Cardiac muscle cell (in vitro differentiated cells and primary cell): Measurements from ENCODE around the gene ARHGAP26. TPM values are rescaled to one million over a fixed set of nuclear protein-coding genes. Genes with fewer than 3 reads are reported as not detected.

ENCODE experiments used
- DNase-seq, 2 donors: peaks; one replicate each; pipeline versions ENCODE4 v3.0.0 to v3.0.0-alpha.2; 2010 to 2017; ENCODE audit warnings: low read depth in 1 of 2, low spot score in 1 of 2
- H3K27ac ChIP-seq: fragments of 200-600 bp; sonication (generic); 2 replicates; pipeline ENCODE4 v1.5.1; 2016
- H3K27me3 ChIP-seq: fragments of 200-600 bp; sonication (generic); 2 replicates; pipeline ENCODE4 v1.6.0; 2016; ENCODE audit warnings: control low read depth
- H3K36me3 ChIP-seq: fragments of 200-600 bp; sonication (generic); 2 replicates; pipeline ENCODE4 v1.5.1; 2016; ENCODE audit warnings: control low read depth
- H3K4me1 ChIP-seq: fragments of 200-600 bp; sonication (generic); 2 replicates; pipeline ENCODE4 v1.8.1; 2017; ENCODE audit warnings: low read depth, mild to moderate bottlenecking, mixed run types
- H3K4me3 ChIP-seq: fragments of 200-600 bp; sonication (generic); 2 replicates; pipeline ENCODE4 v1.5.1; 2016; ENCODE audit warnings: mild to moderate bottlenecking
- H3K9me3 ChIP-seq: fragments of 200-600 bp; sonication (generic); 2 replicates; pipeline ENCODE4 v1.5.1; 2017; ENCODE audit warnings: low read depth, mild to moderate bottlenecking, control low read depth
- polyA plus RNA-seq: library from polyadenylated mRNA; unstranded; fragments of >200 nt; fragmentation: Nextera tagmentation; extraction: Ambion mirVana; gene quantifications from 2 replicates; pipeline ENCODE4 v1.2.1, GENCODE V29; 2016
- total RNA-seq: library from RNA; depleted of rRNA; stranded (reverse); fragments of >200 nt; gene quantifications from 2 replicates; pipeline ENCODE4 v1.2.3, GENCODE V29; 2016
- TF ChIP-seq, protein P1 (sequence below): IDR thresholded peaks from 2 replicates; pipeline ENCODE4 v1.5.1; 2012; ENCODE audit warnings: low read depth, mild to moderate bottlenecking, low read length

ARHGAP26 gene
- total and polyA plus RNA-seq, 2 experiments from 2014 or later = 12.7 to 16.2 TPM

DNA sequence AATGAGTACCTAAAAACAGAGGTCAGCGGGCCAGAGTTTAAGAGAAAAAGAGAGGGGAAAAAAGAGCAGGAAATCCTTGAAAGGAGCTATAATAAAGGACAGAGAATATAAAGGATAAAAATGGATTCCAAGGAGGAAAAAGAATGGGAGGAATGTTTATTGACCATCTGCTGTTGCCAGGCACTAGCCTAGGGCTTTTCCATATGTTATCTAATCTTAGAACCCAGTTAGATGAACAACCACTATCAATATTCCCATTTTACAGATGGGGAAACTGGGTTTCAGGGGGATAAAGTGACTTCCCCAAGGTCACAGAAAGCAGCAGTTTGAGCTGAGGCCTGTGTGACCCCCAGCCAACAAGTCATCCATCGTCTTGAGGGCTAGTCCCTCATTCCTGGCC, 400.8 kb downstream of the ARHGAP26 start:
- no peak overlapping the region for H3K27ac ChIP-seq

DNA sequence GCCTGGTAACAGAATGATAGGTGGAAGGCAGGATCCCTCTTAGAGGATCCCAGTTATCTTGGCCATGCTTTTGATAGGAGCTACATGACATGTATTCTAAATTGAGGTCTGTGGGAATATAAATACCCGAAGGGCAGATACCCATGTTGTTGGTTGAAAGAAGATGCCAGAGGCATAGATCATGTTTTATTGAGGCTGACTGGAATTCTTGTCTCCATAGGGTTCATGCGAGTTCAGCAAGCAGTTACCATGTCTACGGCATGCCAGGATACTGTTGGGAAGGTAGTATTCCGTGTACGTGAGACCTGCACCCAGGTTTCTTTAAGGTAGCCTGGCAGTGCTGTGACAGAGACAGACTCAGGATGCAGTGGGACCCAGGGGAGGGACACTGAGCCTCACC, 402.6 kb downstream of the ARHGAP26 start:
- Histone ChIP-seq H3K9me3 (no peaks in the 10 kb centered on the region), H3K36me3 (no peaks in the 10 kb centered on the region), H3K4me1 (peaks cover 35% of the 10 kb centered on the region), H3K4me3 (no peak overlapping the region), H3K27ac (no peak overlapping the region), H3K27me3 (no peaks in the 10 kb centered on the region)
- no peak for DNase-seq
- TF ChIP-seq, protein P1, sequence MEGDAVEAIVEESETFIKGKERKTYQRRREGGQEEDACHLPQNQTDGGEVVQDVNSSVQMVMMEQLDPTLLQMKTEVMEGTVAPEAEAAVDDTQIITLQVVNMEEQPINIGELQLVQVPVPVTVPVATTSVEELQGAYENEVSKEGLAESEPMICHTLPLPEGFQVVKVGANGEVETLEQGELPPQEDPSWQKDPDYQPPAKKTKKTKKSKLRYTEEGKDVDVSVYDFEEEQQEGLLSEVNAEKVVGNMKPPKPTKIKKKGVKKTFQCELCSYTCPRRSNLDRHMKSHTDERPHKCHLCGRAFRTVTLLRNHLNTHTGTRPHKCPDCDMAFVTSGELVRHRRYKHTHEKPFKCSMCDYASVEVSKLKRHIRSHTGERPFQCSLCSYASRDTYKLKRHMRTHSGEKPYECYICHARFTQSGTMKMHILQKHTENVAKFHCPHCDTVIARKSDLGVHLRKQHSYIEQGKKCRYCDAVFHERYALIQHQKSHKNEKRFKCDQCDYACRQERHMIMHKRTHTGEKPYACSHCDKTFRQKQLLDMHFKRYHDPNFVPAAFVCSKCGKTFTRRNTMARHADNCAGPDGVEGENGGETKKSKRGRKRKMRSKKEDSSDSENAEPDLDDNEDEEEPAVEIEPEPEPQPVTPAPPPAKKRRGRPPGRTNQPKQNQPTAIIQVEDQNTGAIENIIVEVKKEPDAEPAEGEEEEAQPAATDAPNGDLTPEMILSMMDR = no peak

More for the DNA sequence above, 400.8 kb downstream of the ARHGAP26 start:
- no peak for DNase-seq
- Histone ChIP-seq H3K4me3 (no peak overlapping the region), H3K27me3 (no peaks in the 10 kb centered on the region), H3K36me3 (no peaks in the 10 kb centered on the region), H3K9me3 (no peaks in the 10 kb centered on the region), H3K4me1 (peaks cover 21% of the 10 kb centered on the region)
- TF ChIP-seq, protein P1 = no peak

DNA sequence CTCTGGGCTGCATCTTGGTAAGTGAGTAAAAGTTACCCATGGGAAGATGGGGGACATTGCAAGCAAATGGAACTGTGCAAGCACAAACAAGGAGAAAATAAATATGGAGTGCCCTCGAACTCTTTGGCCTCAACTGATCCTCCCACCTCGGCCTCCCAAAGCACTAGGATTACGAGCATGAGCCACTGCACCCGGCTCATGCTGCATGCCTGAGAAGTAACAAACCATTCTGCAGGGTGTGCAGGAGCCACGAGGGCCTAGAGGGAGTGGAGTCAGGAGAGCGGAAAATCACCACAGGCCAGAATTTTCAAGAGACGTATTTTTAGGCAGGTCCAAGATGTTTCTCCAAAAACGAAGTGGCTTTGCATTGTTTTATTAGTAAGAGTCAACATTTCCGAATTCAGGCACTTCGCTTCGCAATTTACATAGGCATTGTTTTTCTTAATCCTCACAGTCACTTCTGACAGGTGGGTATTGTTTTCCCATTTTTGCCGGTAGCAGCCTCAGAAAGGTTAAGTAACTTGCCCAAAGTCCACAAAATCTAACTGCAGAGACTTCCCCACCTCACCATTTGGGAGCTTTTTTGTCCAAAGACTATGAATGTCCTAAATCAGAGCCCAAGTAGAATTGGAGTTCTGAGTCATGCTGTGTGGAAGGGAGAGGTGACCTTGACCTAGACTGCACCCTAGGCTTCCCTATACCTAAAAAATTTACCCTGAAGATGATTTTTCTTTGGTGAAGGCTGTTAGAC, 403.1 kb downstream of the ARHGAP26 start:
- peaks cover 35% of the 10 kb centered on the region for H3K4me1 ChIP-seq
- H3K27me3 ChIP-seq = no peaks in the 10 kb centered on the region
- DNase-seq = no peak
- H3K9me3 ChIP-seq = no peaks in the 10 kb centered on the region
- no peak overlapping the region for H3K27ac ChIP-seq
- TF ChIP-seq, protein P1 = no peak
- no peaks in the 10 kb centered on the region for H3K36me3 ChIP-seq
- no peak overlapping the region for H3K4me3 ChIP-seq

DNA sequence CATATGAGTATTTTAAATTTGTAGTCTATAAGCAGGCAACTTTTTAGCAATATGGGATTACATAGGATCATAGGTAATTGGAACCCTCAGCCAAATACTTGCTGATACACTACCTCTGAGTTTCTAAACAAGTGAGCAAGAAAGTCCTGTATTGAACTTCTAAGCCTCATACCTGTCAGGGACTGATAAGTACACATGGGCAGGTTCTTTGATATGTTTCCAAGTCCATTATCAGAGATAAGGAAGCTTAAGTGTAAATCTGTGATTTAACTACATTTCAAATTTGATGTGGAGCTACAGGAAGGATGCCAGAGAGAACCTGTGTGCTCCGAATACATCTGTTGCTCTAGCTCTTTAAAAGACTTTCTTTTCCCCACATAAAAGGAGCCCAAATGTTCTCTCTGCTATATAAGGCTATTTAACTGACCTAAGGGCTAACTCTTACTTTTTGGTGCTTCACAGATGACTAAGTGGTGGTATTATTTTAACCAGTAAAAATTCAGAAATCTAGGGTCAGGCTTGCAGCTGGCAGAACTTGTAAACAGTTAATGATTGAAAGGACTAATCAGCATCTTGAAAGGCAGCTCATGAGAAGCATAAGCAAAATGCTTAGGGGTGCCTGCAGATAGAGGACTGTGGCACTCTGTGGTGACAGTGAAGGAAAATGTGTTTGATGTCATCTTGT, 404.7 kb downstream of the ARHGAP26 start:
- Histone ChIP-seq H3K4me1 (peaks cover 34% of the 10 kb centered on the region), H3K4me3 (no peak overlapping the region), H3K27me3 (no peaks in the 10 kb centered on the region), H3K36me3 (no peaks in the 10 kb centered on the region), H3K9me3 (no peaks in the 10 kb centered on the region), H3K27ac (peak overlapping the region; percentile 25)
- no peak for DNase-seq
- TF ChIP-seq, protein P1 = no peak

DNA sequence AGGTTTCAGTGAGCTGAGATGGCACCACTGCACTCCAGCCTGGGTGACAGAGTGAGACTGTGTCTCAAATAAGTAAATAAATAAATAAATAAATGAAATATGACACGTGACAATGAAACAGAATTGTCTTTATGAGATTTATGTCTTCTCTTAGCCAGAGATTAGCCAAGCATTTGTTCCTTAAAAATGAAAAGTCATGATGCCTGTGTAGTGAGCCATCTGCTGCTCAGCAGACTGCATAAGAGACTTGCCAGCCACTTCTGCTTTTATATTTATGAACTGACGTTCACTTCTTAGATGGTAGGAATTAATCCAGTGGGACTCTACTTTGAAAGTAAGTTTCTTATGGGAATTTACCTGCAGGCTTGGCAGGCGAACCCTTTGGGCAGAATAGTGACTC, 405.9 kb downstream of the ARHGAP26 start:
- Histone ChIP-seq H3K27me3 (no peaks in the 10 kb centered on the region), H3K4me3 (no peak overlapping the region), H3K4me1 (peaks cover 34% of the 10 kb centered on the region), H3K9me3 (no peaks in the 10 kb centered on the region), H3K27ac (no peak overlapping the region), H3K36me3 (no peaks in the 10 kb centered on the region)
- DNase-seq = no peak
- TF ChIP-seq, protein P1 = no peak
